GM21825 (cell line): ENCODE data around the gene KCNB1.
"Not testable (repeated sequence)": the region's sequence is repeated elsewhere in the genome, so short reads cannot be mapped to it uniquely, and the experiment has no call there.

ENCODE experiments used
- ATAC-seq: cut with Tn5 transposase; IDR thresholded peaks from one replicate; pipeline ENCODE4 v1.9.1; 2021; ENCODE audit warnings: mild to moderate bottlenecking, moderate library complexity; ENCODE audit not compliant: unreplicated experiment

The KCNB1 gene

GRCh38 chr20:49412254-49412653 is 70.2 kb downstream of the KCNB1 start:
- ATAC-seq: no peak

GRCh38 chr20:49411221-49411925 is 71.1 kb downstream of the KCNB1 start:
- ATAC-seq: no peak

- ATAC-seq: not testable (repeated sequence)
Observed at GRCh38 chr20:49409975-49410621, 72.4 kb downstream of the KCNB1 start.

GRCh38 chr20:49409302-49409974 is 73.0 kb downstream of the KCNB1 start:
- no peak for ATAC-seq

GRCh38 chr20:49408509-49409104 is 73.9 kb downstream of the KCNB1 start:
- no peak for ATAC-seq

- ATAC-seq: no peak
Observed at GRCh38 chr20:49406666-49407065, 75.8 kb downstream of the KCNB1 start.

GRCh38 chr20:49405696-49406095 is 76.8 kb downstream of the KCNB1 start:
- no peak for ATAC-seq

- no peak for ATAC-seq
Observed at GRCh38 chr20:49405062-49405683, 77.3 kb downstream of the KCNB1 start.

- no peak for ATAC-seq
Observed at GRCh38 chr20:49404461-49404860, 78.0 kb downstream of the KCNB1 start.

GRCh38 chr20:49403911-49404310 is 78.6 kb downstream of the KCNB1 start:
- ATAC-seq: no peak

GRCh38 chr20:49403012-49403411 is 79.5 kb downstream of the KCNB1 start:
- ATAC-seq: no peak

GRCh38 chr20:49400904-49401303 is 81.6 kb downstream of the KCNB1 start:
- no peak for ATAC-seq

GRCh38 chr20:49400410-49400809 is 82.1 kb downstream of the KCNB1 start:
- no peak for ATAC-seq

GRCh38 chr20:49399329-49399728 is 83.1 kb downstream of the KCNB1 start:
- no peak for ATAC-seq

GRCh38 chr20:49398401-49399144 is 83.9 kb downstream of the KCNB1 start:
- ATAC-seq: no peak

GRCh38 chr20:49397525-49397924 is 84.9 kb downstream of the KCNB1 start:
- ATAC-seq: no peak

GRCh38 chr20:49396230-49396629 is 86.2 kb downstream of the KCNB1 start:
- ATAC-seq: no peak

- ATAC-seq: no peak
Observed at GRCh38 chr20:49395659-49396058, 86.8 kb downstream of the KCNB1 start.

- ATAC-seq: no peak
Observed at GRCh38 chr20:49395183-49395582, 87.3 kb downstream of the KCNB1 start.

GRCh38 chr20:49394757-49395156 is 87.7 kb downstream of the KCNB1 start:
- ATAC-seq: no peak

GRCh38 chr20:49394264-49394663 is 88.2 kb downstream of the KCNB1 start:
- no peak for ATAC-seq
